GM21367 (cell line): ENCODE results near the gene GPSM1.
"Not testable (repeated sequence)": the region's sequence is repeated elsewhere in the genome, so short reads cannot be mapped to it uniquely, and the experiment has no call there.

ENCODE experiments used
- ATAC-seq: cut with Tn5 transposase; IDR thresholded peaks from one replicate; pipeline ENCODE4 v1.9.1; 2021; ENCODE audit not compliant: unreplicated experiment

GPSM1 gene

DNA sequence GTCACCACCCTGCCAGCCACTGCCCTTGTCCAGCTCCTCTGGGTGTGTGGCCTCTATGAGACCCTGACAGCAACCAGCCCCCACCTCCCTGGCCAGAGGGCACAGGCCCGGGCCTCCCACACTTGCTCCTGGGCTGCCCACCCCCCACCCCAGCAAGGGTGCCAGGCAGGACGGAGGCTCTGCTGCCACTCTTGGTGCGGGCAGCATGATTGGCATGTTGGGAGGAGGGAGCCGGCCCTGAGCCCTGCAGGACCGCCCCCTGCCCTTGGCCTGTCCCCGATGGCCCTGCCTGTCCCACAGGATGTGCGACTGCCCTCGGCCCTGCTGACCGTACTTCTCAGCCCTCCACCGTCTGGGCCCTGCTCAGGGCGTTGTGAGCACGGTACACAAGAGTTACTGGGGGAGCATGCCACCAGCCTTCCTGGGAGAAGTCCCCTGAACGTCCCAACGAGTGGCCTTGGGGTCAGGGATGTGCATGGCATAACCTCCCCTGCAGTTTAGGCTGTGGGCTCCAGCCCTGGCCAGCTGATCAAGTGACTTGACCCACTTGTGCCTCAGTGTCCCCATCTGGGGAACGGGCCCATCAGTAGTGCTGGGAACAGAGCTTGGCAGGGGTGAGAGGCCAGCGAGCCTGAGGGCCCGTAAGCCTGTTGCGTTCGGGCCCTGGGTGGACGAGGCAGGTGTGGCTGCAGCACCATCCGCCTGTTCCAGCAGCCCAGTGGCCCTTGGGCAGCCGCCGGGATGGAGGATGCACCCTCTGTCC, 16.0 kb downstream of the GPSM1 start:
- ATAC-seq: no peak

DNA sequence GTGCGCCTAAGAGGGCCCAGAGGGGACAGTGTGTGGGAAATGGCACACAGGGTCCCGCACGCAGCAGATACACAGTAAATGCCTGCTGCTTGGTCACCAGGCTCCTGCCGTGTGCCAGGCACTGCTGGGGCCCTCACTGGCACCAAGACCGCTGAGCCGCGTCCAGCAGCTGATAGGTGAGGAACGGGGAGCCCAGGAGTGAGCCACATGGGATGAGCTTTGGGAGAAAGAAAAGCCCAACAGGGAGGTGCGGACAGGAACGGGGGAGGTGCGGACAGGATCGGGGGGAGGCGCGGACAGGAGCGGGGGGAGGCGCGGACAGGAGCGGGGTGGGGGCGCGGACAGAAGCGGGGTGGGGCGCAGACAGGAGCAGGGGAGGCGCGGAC, 16.5 kb downstream of the GPSM1 start:
- no peak for ATAC-seq

DNA sequence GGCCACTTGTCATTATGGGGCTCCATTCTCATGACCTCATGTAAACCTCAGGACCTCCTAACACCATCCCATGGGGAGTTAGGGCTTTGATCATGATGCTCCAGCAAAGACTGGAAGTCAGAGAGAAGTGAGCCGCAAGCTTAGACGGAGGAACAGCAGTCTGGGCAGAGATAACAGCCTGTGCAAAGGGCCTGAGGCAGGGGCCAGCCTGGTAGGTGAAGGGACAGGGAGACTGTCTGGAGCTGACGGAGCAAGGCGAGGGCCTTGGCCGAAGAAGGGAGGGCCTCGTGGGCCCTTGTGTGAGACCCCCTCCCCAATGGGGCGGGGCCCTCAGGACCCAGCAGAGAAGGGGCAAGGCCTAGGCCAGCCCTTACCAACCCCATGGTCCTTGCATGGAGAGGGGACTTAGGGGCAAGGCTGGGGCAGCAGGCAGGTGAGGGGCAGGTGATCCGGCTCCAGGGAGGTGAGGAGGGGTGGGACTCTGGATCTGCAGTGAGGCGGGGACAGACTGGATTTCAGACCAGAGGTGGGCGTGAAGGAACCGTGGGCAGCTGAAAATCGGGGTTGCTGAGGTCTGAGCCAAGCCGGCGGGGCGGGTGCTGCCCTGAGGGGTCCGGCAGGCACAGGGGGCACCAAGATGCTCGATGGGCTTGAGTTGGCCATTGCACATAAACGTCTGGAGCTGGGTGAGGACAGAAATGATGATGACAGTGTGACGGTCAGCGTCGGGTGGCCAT, 17.4 kb downstream of the GPSM1 start:
- no peak for ATAC-seq

DNA sequence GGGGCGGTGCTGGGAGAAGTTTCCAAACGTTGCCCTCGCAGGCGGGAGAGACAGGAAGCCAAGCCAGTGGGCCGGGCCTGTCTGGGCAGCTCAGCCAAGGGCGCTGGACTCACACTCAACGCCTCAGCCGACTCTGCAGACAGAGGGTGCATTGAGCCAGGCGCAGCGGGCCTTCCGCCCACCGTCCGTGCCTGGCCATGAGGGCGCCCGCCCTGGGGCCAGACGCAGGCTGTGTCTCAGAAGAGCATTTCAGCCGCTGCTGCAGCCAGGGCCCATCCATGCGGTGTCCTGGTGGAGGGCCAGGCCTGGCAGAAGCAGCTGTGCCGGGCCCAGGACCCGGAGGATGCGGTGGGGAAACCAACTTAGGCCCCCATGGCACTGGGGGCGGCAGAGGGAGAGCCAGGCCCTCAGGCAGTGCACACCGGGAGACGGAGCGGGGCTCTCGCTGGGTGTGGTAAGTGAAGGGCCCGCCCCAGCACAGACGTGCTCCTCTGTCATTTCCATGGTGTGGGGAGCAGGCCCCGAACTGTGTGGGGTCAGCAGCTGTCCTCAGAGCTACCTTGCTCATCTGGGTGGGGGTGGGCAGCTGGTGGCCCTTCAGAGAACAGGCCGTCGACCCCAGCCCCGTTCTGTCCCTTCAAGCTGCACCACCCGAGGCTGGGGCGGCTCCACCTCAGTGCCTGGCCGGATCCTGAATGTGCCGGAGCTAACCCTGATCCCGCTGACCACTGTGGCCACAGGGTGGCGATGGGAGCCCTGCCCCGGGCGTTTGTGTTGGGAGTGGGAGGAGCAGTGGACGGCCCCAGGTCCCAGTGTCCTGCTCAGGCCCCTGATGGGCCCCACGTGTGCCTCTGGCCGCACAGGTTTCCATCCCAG, 18.2 kb downstream of the GPSM1 start:
- ATAC-seq: no peak

DNA sequence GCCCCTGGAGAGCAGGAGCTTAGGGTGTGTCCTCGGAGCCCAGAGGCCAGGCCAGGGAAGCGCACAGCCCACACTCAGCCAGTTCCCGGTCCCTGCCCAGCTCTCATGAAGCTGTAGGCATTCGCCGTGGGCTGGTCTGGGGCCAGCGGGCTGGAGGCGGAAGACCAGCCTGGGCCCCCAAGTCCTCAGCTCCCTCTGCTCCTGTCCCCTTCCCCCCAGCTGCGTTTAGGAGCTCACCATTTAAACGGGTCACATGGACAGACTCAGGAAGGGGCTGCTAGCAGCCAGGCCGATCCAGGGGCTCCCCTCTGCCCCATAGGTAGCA, 18.8 kb downstream of the GPSM1 start:
- ATAC-seq: no peak

DNA sequence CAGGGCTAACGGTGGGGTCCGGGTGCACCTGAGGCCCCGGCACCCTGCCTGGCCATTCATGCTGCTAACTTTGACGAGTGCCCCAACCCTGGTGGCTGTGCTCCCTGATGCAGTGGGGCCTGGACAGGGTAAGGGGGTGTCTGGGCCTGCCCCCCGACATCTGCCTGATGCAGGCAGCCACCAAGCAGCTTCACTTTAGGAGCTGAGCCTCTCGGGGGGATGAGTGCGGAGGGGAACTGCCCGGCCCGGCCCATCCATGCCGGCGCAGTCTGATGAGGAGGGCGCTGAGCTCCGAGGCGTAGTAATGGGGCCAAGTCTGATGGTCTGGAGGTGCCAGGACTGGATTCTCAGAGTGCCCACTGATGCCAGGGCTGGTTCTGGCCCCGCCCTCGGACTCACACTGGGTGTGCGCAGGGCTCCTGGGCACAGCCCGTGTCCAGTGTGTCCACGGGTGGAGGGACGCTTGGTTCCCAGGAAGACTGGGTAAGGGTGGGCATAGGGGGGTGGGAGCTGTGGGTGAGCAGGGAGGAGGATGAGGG, 19.7 kb downstream of the GPSM1 start:
- no peak for ATAC-seq

DNA sequence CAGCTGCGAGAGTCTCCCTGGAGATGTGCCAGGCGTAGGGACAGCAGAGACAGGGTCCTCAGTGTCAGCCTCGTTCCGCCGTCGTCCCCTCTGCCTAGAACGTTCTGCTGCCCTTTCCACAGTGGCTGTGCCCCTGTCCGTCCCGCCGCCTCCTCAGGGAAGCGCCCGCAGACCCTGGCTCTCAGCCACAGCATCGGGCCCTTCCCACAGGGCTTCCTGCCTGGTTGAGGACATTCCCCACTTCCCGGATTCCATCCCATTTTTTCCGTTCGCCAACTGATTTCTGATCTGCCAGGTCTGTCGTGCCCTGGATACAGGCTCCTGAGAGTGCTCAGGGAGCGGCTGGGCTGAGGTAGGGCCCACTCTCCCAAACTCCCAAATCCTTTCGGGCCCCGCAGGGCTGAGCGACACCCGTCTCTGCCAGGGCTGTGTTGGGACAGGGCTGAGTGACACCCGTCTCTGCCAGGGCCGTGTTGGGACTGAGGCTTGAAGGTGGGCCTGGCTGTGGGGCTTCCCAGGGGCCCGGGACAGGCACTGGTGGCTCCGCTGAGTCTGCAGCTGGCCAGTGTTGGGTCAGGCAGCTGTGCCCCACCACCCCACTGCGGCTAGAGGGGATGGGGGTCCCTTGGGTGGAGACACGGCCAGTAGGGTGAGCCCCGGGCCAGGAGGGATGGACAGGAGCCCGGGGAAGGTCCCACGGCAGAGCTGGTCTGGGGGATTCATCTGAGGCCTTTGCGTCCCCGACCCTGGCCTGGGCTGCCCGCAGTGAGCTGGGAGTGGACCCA, 20.3 kb downstream of the GPSM1 start:
- ATAC-seq: no peak

DNA sequence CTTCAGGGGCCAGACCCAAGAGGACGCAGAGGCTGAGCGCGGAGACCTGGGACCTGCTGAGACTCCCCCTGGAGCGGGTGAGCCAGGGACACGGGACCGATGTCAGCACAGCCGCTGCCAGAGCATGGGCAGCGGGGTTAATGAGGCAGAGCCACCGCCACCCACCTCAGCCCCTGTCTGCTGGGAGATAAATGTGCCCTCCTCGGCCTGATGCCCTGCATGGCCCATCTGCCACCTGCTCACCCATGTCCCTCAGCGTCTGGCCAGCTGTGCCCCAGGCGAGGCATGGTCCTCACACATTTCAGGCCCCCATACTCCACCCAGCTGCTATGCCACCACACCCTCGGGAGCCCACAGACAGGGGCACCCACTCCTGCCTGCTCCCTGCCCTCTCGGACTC, 21.4 kb downstream of the GPSM1 start:
- ATAC-seq: no peak

DNA sequence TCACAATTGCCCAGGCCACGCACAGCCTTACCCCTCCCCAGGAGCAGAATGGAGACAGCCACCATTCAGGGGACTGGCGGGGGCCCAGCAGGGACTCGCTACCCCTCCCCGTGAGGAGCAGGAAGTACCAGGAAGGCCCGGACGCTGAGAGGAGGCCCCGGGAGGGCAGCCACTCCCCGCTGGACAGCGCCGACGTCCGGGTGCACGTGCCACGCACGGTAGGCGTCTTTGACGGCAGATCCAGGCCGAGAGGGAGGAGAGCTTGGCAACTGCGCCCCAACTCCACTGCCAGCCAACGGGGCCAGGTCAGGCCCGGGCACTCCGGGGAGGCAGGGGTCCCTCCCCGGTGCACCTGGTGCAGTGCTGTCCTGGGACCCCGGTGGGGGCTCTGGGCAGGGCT, 22.2 kb downstream of the GPSM1 start:
- ATAC-seq: no peak

DNA sequence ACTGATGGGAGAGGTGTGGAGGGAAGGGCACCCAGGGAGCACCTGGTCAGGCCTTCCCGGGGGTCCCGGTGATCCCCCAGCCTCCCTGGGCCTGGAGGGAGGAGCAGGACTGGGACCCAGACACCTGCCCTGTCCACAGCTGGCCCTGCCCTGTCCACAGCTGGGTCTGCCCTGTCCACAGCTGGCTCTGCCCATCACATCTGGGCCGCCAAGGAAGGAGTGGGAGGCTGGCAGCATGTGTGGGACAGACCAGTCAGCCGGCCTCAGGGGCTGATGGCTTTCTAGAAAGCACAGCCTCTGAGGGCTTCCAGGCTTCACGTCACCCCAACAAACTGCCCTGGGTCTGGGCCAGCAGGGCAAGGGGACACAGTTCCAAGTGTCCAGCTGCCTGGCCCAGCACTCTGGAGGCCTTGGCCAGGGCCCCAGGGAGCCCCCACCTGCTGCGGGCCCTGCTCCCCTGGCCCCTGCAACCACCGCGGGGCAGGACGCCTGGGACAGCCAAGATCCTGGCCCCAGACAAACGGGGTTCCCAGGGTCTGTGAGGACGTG, 24.0 kb downstream of the GPSM1 start:
- no peak for ATAC-seq

DNA sequence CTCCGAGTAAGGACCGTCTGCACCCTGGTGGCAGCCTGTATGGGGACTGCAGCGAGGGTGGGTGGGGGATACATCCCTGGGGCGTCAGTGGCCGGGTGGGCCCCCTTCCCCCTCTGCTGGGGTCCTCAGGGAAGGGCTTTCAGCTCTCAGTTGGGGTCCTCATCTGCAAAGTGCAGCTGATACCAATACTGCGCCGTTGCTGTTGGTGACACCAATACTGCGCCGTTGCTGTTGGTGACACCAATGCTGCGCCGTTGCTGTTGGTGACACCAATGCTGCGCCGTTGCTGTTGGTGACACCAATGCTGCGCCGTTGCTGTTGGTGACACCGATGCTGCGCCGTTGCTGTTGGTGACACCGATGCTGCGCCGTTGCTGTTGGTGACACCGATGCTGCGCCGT, 24.5 kb downstream of the GPSM1 start:
- ATAC-seq: not testable (repeated sequence)

DNA sequence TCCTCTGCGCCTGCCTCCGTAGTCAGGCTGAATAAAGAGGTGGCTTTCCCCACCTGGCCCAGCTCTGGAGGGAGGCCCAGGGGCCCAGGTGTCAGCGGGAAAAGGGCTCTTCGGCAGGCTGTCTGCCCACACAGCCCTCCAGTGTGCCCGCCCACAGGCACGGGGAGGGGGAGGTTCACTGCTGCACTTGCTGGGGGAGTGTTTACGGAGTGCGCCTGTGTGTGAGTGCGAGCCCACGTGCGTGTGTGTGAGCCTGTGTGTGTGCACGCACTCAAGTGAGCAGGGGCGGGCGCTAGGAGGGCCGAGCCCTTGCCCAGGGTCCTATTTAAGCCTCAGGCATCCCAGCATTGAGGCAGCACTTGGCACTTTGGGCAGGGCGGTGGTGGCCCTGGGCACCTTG, 25.3 kb downstream of the GPSM1 start:
- ATAC-seq: no peak

DNA sequence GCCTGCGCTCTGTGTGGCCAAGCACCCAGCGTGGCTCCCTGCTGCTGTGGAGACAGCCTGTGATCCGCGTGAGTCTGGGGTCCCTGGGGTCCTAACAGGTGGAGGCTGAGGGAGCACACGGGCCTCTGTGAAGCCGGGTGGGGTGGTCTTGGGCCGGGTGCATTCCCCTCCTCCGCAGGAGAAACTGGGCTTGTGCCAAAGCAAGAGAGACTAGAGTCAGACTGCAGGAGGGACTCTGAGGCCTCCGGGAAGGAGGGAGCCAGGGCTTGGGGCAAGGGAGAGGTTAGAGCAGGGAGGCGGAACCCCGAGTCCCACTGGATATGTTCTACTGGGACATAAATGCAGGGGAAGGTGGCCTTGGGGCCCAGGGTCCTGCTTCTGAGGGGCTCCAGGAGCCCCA, 25.7 kb downstream of the GPSM1 start:
- ATAC-seq: no peak

DNA sequence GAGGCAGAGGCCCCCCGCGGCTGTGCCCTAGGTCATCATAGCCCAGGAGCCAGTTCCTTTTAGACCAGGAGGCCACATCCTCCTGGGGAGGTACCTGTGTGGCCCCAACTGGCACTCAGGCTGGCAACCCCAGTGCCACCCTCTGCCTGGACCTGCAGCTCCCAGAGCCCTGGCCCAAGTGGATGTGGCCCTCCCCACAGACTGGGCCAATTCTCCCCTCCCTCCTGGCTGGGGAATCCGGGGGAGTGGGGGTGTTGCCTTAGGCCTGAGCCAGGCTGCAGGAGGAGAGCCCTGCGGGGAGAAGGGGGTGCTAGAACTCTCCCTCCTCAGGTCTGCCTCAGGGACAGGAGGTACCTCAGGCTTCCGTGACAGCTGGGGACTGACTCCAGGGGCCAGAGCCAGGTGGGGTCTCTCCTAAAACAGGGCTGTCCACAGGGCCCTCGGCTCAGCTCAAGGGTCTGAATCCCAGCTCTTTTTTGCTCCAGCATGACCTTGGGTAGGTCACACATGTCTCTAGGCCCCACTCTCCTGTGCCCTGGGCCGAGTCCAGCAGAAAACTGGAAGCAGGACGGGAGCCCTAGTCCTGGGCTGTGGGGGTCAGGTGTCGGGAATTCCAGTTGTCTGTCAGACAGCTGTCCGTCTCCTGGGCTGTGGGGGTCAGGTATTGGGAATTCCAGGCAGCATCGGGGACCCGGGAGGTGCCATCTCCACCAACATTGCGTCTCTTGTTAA, 26.6 kb downstream of the GPSM1 start:
- no peak for ATAC-seq

DNA sequence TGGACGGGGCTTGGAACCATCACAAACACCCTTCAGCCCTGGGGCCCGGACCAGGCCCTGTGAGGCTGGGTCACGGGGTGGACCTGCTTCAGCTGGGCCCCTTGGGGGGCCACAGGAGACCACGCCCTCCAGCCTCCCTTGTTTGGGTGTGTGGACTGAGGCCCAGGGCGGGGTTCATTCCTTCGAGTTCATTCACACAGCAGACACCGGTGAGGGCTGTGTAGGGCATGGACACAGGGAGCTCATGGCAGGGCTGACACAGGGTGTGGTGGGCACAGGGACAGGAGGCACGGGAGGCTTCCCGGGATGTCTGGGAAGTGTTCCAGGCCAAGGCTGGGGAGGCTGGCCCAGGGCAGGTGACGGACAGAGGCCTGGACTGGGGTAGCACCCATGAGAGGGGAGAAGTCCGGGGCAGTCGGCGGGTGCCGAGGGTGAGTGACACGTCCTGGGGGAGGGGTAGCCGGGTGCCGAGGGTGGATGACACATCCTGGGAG, 27.3 kb downstream of the GPSM1 start:
- no peak for ATAC-seq

DNA sequence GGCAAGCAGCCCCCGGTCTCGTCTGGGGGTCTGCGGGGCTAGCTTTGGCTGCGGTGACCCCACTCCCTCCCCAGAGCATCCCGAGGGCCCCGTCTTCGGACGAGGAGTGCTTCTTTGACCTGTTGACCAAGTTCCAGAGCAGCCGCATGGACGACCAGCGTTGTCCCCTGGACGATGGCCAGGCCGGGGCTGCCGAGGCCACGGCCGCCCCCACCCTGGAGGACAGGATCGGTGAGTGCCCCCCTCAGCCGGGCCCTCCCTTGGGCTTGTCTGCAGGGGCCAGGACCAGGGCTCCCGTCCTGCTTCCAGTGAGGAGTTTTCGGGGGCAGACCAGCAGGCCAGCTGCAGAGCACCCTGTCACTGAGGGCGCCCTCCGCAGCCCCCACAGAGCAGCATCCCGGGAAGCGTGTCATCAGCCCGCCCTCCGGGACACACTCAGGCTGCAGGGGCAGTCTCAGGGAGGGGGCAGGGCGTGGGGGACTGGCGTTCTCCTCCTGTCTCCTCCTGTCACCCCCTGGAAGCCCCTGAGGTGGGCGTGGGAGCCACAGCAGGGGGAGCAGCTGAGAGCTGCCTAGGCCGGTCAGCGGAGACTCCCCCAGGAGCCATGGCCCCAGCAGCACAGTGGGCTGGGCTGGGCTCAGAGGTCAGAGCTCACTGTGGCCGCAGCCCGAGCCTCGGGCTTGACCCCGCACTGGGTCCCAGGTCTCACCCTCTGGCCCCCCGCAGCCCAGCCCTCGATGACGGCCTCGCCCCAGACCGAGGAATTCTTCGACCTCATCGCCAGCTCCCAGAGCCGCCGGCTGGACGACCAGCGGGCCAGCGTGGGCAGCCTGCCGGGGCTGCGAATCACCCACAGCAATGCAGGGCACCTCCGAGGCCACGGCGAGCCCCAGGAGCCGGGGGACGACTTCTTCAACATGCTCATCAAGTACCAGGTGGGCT, 28.5 kb downstream of the GPSM1 start:
- ATAC-seq: no peak

DNA sequence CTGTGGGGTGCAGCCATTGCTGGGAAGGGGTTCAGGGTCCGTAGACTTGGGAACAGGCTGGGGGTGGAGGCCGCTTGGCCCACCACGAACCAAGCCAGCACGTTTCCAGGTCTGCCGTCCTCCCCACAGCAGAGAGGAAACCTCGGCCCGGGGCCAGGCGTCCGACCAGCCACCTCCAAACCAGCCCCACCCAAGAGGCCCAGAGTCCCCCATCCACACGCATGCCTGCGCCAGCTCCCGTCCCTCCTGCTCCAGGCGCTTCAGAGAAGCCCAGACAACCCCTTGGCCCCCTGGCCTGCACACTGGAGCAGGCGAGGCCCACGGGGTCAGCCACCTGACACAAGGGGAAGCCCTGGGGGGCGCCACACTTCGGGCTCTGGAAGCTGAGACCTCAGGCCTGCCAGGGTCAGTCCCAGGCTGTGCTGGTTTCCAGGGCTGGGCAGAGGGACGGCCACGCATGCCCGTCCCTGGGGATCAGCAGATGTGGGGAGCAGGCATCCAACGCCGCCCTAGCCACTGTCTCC, 29.9 kb downstream of the GPSM1 start:
- ATAC-seq: no peak

DNA sequence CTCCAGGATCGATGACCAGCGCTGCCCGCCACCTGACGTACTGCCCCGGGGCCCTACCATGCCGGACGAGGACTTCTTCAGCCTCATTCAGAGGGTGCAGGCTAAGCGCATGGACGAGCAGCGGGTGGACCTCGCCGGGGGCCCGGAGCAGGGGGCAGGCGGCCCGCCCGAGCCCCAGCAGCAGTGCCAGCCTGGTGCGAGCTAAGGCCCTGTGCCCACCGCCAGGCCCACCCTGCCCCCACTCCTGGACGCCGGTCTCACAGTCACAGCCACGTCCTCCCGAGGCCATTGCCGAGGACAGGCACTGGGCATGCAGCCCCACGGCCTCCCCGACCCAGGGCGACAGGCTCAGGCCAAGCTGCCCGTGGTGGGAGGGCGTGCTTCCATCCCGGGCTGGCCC, 30.7 kb downstream of the GPSM1 start:
- no peak for ATAC-seq
